ENCODE measurements around the gene GAA.

GAA gene

GRCh38 chr17:80091376-80091775 is 10.0 kb upstream of the GAA start:
- TF ChIP-seq CTCF (IDR thresholded peaks at IDR 0.05) = no peak
- Histone ChIP-seq H3K4me3 (no peak overlapping the region), H3K27ac (no peak overlapping the region)
- no peak for DNase-seq (ENCODE audit: low spot score)

GRCh38 chr17:80092959-80093358 is 8.4 kb upstream of the GAA start:
- no peak overlapping the region for H3K4me3 ChIP-seq
- H3K27ac ChIP-seq = peak overlapping the region in 1 of 2 donors; percentile 64
- DNase-seq (ENCODE audit: low spot score) = no peak
- TF ChIP-seq CTCF (IDR thresholded peaks at IDR 0.05) = no peak

GRCh38 chr17:80095038-80095843 is 6.1 kb upstream of the GAA start:
- no peak overlapping the region for H3K27ac ChIP-seq
- no peak for TF ChIP-seq CTCF (IDR thresholded peaks at IDR 0.05)
- no peak for DNase-seq (ENCODE audit: low spot score)

GRCh38 chr17:80095844-80096475 is 5.4 kb upstream of the GAA start:
- Histone ChIP-seq H3K4me3 (no peak overlapping the region), H3K27ac (no peak overlapping the region)
- DNase-seq (ENCODE audit: low spot score) = no peak
- TF ChIP-seq CTCF (IDR thresholded peaks at IDR 0.05) = no peak

More at GRCh38 chr17:80095038-80095843, 6.1 kb upstream of the GAA start:
- H3K4me3 ChIP-seq = no peak overlapping the region

GRCh38 chr17:80096561-80097021 is 4.8 kb upstream of the GAA start:
- TF ChIP-seq CTCF (IDR thresholded peaks at IDR 0.05) = no peak
- DNase-seq (ENCODE audit: low spot score) = no peak
- Histone ChIP-seq H3K27ac (no peak overlapping the region), H3K4me3 (no peak overlapping the region)

- no peak overlapping the region for H3K27ac ChIP-seq
- no peak for TF ChIP-seq CTCF (IDR thresholded peaks at IDR 0.05)
- DNase-seq (ENCODE audit: low spot score) = no peak
- no peak overlapping the region for H3K4me3 ChIP-seq
These were observed 4.2 kb upstream of the GAA start for GRCh38 chr17:80097127-80097621.
